Epidermal melanocyte (primary cell): ENCODE measurements around the gene UACA.
"Not testable (repeated sequence)": the region's sequence is repeated elsewhere in the genome, so short reads cannot be mapped to it uniquely, and the experiment has no call there.

ENCODE experiments used
- DNase-seq: peaks from one replicate; pipeline ENCODE4 v3.0.0; 2011; ENCODE audit warnings: low spot score; ENCODE audit not compliant: insufficient read length

The UACA gene

DNA sequence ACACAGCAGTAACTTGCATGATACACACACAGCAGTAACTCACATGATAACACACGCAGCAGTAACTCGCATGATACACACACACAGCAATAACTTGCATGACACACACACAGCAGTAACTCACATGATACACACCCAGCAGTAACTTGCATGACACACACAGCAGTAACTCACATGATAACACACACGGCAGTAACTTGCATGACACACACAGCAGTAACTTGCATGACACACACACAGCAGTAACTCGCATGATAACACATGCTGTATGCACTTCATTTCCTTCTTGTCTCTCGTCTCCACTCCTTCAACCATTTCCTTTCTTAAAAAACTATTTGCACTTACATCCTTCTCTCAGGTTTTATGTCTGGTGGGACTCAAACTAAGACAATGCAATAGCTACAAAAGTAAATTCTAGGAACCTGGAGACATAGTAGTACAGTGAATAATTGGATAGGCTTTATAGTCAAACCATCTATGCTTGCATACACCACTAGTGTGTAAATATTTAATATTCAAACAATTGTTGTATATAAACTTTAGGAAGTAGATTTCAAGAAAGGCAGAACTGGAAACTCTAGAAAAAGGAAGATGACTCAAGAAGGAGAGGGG lies 130.8 kb downstream of the UACA start:
- DNase-seq = no peak

DNA sequence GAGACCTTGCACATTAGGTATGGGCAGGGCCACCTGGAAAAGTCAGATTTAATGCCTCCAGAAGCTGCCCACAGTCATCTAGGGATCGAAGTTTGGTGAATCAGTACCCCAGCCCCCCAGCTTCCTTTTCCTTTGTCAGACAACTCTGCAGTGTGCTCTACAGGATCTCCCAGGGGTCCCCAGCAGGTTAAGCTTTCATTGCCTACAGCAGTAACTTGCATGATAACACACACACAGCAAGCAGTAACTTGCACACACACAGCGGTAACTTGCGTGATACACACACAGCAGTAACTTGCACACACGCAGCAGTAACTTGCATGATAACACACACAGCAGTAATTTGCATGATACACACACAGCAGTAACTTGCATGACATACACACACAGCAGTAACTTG lies 131.3 kb downstream of the UACA start:
- no peak for DNase-seq

GRCh38 chr15:70629735-70630273 lies 133.6 kb downstream of the UACA start:
- no peak for DNase-seq

GRCh38 chr15:70628549-70628896 lies 134.8 kb downstream of the UACA start:
- DNase-seq = no peak

- DNase-seq = no peak
Measured at GRCh38 chr15:70627734-70628548, 135.4 kb downstream of the UACA start.

DNA sequence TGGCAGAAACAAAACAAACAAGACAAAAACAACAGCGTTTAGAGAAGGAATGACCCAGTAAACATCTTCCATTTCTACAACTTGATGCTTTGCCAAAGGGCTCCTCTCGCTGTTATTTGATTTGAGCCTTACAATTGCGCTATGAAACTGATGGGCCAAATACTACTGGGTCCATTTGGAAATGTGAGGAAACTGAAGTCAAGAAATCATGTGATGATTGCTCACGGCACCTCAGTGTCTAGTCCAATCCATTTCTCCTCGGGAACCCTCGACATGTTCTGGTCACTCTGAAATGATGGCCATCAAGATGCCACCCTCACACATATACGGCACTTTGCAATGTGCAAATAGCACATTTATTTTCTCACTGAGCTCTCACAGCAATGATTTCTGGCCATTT lies 136.0 kb downstream of the UACA start:
- DNase-seq = no peak

DNA sequence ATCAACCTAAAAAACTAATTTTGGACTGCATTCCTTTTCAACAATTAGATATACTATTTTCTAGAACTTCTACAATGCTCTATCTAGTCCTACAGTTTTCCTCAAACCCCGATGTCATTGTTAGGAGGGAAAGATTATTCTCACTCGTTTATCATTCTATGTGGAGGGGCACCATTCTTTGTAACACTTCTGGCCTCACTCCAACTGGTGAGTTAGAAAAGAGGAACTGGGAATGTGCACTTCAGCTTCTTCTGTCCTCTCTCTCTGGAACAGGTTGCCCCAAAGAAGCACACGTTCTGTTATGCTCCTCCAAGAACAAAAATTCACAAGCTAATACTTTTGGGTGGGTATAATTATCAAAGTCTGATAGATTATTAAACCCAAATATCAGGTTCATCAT lies 137.9 kb downstream of the UACA start:
- no peak for DNase-seq

DNA sequence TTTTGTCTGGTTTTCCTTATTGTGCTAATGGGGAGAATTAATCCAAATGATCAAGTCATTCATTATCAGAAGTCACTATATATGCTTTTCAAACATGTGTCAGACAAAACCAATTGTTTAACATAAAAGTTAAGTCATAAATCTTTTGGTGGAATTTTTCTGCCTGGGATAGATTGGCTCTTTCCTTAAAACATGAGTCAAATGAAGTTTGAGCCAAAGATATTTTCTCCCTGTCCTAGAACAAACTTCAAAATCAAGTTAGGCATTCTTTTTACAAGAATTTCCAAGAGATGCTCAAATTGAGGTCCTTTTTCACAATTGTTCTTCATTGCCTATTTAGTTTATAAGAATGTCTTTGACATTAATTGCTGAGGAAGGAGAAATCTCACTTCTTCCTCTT lies 138.3 kb downstream of the UACA start:
- DNase-seq = no peak

DNA sequence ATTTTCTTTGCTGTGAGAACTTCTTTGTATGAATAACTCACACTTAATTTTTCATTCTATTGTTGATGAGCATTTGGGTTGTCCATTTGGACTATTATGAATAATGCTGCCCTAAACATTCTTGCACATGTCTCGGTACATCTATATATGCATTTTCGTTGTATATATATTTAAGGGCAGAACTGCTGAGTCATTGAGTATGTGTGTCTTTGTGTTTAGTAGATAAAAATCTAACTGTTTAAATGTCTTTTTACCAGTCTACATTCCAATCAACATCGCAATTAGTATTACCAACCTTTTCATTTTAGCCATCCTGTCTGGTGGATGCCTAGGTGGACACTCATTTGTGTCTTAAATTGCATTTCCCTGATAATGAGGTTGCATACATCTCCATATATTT lies 144.4 kb downstream of the UACA start:
- DNase-seq = no peak

- DNase-seq = no peak
Measured at GRCh38 chr15:70617911-70618287, 145.5 kb downstream of the UACA start.

DNA sequence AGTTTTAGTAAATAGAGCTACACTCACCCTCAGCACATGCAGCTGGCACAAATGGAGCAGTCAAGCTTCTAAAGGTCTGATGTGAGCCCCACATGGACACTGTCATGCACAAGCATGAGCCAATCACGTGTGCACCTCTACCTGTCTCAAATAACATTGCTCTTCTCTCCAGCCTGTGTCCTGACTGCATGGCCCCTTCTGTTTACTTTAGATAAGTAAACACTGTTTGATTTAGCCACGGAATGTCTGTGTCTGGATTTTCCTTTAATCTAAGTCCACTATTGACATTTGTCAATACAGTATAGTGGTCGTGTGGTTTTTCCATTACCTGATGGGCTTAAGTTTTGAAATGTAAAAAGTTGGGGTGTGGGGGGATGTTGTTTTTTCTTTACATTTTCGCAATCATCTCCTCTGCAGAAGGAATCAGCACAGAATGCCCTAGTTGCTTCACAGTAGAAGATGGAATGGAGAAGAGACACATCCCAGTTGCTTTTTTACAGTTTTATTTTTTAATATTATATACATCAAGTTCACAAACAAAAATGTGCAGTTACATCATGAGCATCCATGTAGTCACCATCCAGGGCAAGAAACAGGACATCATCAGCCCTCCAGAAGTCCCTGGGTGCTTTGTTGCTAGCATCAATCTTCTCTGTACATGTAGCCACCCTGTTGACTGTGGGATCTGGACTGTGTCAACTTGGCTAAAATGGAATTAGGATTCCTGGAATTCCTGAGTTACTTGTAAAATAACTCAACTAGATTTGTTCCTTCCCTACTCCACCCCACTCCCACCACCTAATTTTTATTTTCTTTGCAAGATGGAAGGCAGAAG lies 146.1 kb downstream of the UACA start:
- no peak for DNase-seq

DNA sequence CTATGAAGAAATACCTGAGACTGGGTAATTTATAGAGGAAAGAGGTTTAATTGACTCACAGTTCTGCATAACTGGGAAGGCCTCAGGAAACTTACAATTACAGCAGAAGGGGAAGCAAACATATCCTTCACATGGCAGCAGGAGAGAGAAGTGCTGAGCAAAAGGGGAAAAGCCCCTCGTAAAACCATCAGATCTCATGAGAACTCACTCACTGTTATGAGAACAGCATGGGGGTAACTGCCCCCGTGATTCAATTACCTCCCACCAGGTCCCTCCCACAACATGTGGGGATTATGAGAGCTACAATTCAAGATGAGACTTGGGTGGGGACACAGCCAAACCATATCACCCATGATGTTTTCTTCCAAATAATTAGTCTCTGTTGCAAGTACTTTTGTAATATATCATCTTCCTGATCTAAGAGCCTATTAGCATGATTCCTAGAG lies 147.0 kb downstream of the UACA start:
- not testable (repeated sequence) for DNase-seq

DNA sequence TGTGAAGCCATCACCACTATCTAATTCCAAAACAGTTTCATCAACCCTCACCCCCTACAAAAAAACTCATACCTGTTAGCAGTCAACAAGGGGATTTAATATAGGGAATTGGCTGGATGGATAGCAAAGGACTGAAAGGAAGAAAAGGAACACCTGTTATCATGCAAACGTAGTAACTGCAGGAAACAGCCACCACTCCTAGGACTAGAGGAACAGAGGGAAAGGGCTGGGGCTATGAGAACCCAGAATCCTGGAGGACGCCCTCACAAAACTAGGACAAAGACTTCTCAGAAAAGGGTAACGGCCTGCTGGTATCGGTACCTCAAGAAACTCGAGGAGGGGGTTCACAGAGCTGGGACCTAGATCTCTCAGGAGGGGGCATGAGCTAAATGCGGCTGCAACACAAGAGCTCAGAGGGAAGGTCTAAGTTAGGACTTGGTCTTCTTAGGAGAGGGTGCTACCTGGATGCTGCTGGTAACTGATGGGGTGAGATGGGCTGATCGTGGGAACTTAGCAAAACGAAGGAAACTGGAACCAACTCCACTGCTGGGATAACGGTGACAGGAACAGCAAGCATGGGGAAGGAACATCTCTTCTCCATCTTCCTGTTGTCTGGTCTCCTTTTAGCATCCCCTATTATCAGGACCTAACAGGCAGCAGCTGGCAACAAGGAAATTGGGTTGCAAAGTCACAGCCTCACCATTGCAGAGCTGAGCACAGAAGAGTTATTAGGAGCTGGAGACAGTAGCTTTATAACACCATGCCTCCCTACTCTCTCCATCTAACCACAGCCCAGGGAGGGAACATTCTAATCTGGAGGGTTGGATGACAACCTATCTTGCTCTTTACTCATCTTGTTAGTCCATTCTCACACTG lies 147.7 kb downstream of the UACA start:
- no peak for DNase-seq

DNA sequence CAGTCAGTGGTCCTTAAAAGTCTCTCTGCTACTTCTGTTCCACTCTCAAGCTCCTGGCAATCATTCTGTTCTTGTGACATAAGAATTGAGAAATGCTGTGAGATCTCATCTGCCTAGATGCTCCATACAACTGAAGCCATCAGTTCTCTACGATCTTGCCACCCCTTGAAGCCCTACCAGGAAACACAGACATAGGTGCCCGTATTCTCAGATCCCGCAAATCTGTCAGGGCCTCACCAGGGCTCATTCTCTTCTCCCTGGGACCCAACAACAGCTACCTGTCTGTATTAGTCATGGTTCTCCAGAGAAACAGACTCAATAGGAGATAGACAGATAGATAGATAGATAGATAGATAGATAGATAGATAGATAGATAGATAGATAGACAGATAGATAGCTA lies 149.1 kb downstream of the UACA start:
- DNase-seq = no peak

- DNase-seq = no peak
Measured at GRCh38 chr15:70613271-70613670, 150.1 kb downstream of the UACA start.

GRCh38 chr15:70611286-70611685 lies 152.1 kb downstream of the UACA start:
- DNase-seq = no peak

- DNase-seq = no peak
Measured at GRCh38 chr15:70610541-70610940, 152.8 kb downstream of the UACA start.

GRCh38 chr15:70609889-70610288 lies 153.5 kb downstream of the UACA start:
- no peak for DNase-seq

DNA sequence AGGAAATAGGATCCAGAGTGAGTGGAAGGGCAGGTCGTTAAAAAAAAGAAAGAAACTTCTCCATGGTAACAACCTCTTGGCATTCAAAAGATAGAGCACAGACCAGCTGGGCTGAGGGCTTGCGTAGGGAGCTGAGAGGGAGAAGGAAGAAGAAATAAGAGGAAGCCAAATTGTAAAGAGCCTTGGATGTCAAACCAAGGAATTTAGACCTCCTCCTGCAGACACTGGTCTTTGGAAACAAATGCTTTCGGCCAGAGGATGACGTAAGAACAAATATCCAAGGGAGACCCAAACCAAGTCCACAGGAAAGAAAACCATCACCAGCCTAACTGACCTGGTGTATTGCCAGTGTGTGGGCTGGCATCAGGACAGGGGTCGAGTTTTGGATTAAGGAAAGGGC lies 155.2 kb downstream of the UACA start:
- no peak for DNase-seq

DNA sequence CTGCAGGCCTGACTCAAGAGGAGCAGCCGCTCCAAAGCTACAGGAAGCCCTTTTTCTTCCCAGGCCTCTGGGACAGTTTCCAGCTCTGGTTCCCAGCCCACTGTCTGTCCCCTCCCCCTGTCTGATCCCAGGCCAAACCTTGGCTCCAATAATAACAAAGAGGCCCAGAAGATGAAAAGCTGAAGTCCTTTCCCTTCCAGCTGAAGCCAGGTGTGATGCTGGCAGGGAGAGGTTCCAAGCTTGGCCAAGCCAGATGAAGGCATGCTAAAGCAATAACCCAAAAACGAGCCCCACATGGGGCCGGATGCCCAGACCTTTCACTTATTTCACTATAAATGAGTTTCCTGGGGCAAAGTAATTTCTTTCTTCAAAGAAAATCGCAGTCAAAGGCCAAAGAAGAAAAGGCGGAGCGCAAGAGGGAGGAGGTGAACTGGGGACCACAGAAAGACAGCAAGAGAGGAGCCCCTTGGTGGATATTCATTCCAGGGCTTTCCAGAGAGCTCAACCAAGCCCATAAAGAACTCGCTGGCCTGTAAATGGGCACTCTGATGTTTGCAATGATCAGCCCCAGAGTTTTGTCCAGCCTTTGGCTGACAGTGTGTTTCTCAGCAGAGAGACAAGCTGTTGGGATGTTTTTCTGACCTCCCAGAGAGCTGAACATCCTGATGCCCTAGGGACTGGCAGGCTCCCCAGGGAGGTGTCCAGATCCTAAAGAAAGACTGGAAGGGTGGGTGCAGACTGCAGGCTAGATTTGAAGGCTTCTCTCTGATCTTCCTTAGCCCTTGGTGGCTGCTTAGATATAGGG lies 157.6 kb downstream of the UACA start:
- no peak for DNase-seq
